NOMO-1 treated with dmso at 0.1 percent for 144 hours (cell line): ENCODE measurements around the gene IQGAP2.

Source experiments
- DNase-seq: peaks from one replicate; lab custom pipeline; 2025; ENCODE audit not compliant: unreplicated experiment; lab: John Stamatoyannopoulos, UW

The IQGAP2 gene

DNA sequence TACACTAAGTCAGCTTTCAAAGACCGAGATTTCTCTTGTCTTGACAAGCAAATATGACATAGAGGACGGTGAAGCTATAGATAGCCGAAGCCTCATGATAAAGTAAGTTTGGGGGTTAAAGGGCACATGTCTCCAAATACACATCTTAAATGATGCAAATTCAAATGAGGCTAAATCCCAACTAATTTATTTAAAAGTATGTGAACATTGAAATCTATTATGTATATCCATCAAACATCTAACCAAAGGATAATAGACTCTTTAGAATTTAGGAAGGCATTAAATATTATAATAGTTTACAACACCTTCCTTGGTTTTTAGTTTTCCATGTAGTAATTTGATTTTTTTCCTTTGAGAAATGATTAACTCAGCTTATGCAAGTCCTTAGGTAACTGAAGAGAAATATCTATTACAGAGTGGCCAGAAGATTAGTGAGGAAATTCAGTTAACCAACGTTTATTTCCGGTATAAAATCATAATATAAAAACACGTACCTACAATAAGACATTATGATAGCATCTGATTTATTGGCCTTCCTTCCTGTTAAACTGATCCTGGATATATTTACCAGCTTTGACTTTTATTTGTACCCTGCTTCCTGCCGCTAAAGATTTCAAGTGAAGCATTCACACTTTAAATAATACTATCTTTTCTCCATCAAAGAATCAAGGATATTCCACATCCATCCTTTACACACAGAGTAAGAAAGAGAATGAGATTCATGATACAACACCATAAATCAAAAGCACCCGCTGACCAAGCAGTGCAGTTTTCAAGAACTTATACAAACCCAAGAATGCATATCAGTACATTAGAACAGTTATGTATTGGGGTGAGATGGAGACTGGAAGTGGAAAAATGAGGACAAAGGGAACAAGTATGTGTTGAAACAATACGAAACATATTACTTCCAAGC, 281.0 kb downstream of the IQGAP2 start:
- DNase-seq, result no peak

DNA sequence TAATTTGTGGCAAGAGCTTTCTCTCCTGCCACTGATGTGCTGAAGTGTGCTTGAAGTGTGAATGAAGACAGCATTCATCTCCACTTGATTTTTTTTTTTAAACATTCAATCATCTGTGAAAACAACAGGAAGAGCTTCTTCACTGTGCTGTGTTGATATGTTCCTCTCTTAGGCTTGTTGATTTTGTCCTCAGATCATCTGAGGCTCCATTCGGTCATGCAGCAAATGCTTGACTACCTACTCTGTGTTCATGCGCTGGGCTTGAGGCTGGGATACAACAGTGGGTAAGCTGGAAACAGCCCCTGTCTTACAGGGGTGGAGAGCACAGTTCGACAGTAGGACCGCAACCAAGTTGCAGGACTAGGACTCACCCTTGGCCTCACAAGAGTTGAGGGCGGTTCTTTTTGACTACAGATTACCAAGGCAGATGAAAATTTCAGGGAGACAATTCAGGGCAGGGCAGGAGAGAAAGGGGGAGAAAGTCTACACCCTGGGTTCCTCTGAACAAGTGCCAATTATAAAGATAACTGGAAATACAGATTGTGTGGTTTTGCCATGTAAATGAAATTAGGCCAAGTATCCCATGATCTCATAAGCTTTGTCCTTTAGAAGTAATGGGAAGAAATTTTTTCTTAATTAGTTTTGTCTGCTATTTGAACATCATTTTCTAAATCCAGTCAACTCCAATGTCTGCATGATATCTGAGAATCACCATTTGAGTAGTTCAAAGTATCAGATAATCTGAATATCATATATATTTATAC, 281.9 kb downstream of the IQGAP2 start:
- DNase-seq, result no peak

DNA sequence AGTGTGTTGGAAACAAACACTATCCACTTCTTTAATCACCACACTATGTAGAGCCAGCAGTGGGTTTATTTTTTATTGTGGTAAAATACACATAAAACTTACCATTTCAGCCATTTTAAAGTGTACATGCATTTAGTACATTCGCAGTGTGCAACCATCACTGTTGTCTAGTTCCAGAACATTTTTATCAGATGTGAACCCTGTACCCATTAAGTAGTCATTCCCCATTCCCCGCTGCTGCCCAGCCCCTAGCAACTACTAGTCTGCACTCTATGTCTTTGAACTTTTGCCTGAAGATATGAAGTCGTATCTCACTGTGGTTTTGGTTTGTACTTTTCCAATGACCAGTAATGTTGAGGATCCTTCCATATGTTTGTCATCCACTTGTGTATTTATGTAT, 282.6 kb downstream of the IQGAP2 start:
- DNase-seq, result no peak

DNA sequence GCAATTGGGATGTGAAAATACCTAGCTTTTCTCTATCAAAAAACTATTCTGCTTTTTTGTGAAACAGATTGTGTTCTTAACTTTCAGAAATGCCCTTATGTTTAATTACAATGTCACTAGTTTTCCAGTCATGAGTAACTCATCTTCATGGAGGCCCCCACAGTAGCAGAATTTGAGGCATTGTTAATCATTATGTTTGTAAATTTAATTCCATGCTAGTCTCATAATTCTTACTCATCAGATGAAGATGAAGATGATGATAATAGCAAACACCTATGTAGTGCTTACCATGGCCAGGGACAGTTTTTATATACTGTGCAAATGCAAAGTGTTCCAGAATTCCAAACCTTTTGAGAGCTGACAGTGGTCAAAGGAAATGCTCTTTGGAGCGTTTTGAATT, 285.1 kb downstream of the IQGAP2 start:
- no peak for DNase-seq

DNA sequence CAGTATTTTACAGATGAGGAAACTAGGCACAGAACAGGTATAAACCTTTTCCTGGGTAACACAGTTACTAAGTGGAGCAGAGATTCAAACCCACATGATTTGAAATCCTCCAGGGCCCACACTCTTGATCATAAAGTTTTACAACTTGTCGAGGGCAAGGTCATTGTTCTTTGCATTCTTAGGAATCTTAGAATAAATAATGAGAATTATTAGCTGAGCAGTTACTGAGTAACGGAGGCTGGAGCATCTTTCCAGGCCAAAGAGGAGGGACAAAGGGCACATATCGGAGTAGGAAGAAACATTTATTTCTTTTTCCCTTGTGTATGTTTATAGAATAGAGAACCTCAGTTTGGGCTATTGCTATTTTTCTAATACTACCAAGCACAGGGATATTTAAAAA, 285.8 kb downstream of the IQGAP2 start:
- no peak for DNase-seq

DNA sequence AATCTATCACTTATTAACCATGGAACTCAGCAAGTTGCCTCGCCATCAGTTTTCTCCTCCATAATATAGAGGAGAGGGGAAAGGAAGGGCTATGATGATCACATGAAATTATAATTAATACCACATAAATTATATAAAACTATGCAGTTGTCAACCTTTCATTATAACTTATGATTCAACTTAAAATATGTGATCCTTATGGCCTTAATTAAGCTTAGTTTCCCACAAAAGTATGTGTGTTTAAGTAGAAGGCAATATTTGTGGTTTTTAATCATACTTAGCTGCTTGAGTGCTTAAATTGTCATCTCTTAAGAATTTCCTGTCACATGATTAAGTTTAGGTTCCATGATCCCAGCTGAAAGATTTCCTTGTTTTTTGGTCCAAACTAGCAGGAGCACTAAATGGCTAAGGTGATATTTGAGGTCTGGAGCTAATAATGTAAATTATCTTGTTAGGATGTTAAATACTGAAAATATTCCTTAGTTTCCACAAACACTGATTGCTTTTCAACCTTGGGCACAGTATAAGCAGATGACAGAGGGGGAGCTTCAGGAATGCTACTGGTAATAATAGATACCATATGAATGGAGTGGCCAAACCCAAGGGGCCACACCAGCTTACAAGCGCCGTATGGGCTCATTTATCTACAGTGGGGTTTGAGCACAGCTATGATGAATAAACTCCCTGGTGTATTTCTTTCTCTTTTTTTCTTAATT, 286.4 kb downstream of the IQGAP2 start:
- DNase-seq, result no peak

DNA sequence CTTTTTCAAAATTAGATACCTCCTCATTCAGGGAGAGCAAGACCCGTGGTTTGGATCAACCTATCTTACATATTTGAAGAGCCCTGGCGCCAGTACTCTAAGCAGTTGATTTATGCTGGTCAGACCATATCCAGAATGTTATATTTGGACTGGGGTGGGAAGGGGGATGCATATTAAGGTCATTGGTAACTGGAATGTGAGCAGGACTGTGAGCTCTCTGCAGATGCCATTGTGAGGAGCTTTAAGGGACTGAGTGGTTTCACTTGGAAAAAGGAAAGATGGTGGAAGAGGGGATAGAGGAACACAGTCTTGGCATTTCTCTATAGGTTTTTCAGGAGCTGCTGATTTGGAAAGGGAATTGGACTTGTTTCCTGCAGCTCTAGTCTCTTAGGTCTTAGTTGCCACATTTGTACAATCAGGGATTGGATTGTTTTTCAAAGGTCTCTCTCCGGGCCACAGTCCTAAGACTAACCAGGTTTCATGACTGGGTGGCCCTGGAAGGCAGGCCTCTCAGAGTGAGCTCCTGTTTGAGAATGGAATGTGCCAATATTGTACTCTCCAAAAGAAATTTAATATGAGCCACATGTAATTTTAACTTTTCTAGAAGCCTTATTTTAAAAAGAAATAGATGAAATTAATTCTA, 287.1 kb downstream of the IQGAP2 start:
- DNase-seq, result no peak

DNA sequence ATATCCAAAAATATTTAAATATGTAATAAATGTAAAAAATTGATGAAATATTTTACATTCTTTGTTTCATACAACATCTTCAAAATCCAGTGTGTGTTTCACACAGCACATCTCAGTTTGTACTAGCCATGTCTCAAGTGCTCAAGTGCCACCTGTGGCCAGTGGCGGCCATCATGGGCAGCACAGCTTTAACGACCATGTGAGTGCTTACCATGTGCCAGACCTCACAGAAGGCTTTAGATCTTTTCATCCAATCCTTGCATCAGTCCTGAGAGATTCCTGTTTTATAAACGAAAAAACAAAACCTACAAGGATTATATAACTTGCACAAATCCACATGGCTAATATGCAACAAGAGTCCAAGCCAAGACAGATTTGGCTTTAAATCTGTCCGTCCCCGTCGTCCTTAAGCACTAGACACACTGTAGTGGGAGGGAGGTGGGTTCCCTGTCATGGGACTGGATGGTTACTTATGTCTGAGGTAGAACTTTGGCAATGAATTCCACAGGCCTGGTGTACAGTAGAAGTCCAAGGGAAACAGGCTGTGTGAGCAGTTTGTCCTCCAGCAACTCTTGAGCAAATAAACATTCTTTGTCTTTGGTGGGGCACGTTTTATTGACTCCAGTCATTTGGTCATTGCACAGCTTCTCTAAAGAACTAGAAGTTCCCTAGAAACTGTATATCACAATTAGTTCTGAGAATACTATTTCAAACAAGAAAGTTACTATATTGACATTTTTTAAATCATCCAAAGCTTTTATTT, 287.8 kb downstream of the IQGAP2 start:
- DNase-seq, result no peak

DNA sequence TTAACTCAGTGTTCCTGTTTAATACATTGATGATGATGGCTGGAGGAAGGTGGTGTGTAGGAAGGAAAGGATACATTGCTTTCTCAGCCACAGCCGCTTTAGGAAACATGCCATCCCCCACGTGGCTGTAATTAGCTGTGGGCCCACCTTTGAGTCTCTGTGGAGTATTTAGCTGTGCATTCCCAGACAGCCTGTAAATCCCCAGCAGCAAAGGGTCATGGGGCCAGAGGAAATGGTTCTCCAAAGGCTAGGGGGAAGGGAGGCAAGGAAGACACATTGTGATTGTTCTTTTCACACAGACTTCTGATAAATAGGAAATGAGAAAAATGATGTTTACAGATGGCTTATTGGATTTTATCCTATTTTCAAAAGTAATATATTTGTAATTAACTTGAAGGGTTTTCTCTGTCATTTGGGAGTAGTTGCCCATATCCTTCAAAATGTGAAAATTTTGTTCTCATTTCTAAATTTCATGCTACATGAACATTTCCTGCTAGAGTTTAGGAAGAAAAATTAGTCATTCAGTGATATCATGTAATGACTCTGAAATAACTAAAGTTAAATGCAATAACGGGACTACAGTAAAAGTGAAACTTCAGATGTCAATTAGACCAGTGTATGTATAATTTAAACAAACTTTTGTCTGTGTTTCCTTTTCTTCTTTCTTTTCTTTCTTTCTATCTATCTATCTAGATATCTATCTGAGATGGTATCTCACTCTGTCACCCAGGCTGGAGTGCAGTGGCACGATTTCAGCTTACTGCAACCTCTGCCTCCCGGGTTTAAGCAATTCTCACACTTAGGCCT, 288.6 kb downstream of the IQGAP2 start:
- DNase-seq, result no peak

DNA sequence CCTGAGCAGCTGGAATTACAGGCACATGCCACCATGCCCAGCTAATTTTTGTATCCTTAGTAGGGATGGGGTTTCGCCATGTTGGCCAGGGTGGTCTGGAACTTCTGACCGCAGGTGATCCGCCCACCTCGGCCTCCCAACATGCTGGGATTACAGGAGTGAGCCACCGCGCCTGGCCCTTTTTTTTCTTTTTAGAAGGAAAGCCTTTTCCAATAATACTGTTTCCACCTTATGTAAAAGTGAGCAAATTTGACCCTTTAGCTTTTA, 289.1 kb downstream of the IQGAP2 start:
- no peak for DNase-seq

DNA sequence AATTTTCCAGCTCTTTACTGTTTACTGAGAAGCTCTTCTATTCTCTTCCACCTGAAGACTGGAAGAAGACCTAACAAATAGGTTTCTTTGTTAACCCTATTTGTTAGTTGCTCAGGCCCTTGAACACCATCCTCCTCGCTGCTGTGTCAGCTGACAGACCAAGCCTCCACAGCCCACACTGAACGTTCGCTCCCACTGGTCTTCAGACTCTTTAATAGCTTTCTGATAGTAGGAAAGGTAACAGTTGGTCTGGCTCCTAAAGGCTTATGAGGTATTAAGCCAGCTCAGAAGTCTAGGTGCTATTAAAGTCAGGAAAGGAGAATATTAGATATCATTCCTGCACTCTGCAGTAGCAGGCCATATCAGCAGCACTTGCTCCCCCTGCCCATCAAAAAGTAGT, 289.6 kb downstream of the IQGAP2 start:
- DNase-seq, result no peak

DNA sequence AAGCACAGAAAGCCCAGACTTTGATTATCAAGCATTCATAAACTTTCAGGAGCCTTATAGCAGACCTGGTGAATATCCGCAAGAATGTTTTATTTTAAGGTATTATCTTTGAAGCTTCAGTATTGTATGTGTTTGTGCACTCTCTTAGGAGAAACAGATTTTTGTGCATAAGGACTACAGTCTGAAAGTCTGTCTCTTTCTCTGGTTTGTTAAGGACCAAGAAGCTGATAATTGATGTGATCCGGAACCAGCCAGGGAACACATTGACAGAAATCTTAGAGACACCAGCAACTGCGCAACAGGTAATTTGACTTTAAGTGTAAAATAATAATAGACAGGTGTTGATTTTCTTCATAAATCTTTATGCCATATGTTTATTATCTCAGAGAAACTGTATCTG, 290.1 kb downstream of the IQGAP2 start:
- DNase-seq, result no peak

DNA sequence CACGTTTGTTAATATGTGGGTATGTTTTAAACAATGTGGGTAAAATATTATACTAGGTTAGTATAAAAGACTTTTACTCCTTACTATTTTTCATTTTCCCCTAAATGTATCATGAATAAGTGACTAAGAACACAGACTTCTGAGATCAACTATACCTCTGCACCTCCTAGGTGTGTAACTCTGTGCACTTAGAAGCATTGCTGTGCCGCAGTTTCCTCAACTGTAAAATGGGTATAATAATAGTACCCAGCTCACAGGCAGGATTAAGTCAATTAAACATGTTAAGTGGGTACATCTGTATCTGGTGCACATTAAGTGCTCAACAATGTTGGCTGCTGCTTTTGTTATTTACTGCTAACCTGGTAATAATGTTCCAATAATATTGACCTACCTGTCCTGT, 291.2 kb downstream of the IQGAP2 start:
- no peak for DNase-seq

DNA sequence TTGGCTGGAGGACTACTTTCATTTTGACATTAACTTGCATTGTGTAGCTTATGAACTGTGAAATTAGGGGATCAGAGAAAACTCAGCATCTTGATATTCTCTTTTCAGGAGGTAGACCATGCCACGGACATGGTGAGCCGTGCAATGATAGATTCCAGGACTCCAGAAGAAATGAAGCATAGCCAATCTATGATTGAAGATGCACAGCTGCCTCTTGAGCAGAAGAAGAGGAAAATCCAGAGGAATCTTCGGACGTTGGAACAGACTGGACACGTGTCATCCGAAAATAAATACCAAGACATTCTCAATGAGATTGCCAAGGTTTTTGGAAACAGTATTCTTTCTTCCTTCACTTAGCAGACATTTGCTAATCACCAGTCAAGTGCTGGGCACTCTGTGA, 292.3 kb downstream of the IQGAP2 start:
- no peak for DNase-seq

DNA sequence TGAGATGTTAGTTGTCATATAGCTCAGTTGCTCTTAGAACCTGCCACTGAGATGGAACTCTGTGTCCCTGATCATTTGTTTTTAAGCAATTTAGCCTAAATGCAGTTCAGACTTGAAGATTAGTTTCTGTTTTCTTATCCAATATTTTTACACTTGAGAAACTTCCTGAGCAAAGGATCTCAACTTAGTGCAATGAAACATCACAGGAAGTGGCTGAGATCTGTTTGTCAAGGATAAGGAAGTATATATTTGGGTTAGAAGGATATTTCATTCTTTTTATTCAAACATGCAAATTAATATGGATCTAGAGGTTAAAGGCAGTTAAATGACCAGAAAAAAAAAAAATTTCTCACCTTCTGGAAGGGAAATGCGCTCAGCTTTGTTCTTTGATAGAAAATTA, 293.2 kb downstream of the IQGAP2 start:
- no peak for DNase-seq

DNA sequence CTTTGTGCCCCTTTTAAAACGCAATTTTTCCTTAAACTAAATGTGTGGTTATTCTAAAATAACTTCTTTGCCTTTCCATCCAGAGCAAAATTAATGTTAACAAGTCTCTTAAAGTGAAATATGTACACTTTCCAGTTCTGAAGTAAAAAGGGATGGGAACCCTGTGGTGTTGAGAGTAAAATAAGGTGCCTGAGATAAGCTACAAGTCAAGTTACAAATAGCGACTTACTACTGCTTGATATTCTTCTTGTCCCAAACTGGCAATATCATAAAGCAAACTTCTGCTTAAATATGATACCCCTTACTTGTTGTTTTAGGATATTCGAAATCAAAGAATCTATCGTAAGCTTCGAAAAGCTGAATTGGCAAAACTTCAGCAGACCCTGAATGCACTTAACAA, 294.6 kb downstream of the IQGAP2 start:
- no peak for DNase-seq

DNA sequence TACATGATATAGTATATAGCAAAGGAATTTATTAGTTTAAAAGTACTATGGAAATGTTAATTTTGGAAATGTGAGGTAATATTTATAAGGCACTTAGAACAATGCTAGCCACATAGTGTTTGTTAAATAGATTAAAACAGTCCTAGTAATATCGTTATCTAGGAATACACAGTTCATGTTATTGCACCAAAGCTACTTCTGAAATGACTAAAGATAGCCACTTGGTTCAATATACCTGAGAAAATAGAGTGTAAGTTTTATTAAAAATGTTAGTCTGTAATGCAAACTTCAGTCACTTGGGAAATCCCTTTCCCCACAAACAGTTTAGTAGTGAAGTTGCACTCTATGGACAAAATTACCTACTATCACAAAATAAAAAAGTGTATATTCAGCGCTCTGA, 297.5 kb downstream of the IQGAP2 start:
- DNase-seq, result no peak

DNA sequence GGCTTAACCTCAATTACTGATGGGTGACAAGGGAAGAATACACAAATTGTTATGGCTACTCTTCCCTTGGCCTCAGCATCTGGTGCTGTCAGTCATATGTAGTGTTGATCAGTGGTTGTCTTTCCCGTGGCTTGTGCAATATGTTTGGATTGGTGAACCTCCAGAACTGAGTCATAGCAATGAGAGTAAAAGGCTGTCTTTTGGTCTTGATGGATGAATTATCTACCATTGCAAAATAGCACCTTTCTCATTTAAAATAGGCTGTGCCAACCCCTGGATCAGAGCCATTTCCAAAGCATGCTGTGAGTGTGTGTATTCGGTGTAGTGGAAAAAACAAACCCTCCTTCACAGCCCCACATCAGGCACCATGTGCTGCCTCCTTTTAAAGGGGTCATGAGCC, 298.2 kb downstream of the IQGAP2 start:
- DNase-seq, result no peak

DNA sequence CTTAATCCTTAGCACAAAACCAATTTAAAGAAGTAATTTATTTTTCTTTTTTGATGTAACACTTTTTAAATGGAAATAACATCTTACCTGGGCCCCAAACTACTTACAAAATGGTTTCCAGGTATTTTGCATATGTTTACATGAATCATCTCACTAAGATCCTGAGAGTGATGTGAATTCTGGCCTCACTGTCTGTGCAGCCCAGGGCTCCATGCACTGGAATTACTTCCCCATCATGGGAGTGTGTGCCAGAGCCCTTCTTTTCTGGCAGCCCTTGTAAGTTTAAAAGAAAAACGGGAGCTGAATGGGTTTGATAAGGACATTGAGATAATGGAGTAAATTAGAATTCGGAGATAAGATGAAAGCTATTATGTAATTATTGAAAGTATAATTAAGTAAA, 300.6 kb downstream of the IQGAP2 start:
- no peak for DNase-seq

DNA sequence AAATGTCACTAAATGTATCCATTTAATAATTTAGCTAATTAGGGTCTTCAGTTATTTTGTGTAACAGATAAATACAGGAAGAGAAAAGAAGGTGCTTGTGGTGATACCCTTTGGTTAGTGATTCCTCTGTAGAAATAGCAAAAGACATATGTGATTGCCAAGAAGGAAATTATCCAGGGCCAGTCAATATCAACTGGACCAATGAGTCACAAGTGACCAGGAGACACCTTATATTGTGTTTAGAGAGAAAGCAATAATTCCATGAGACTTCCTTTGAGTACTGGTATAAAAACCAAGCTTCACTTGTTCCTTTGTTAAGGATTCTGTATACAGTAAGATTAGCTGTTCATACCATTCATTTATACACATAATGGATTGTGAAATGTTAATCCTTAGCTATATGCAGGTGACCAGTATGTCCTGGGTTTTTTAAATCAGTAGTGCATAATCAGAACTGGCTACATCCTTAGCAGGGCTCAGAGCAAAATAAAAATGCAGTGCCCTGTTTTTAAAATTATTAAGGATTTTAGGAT, 301.1 kb downstream of the IQGAP2 start:
- DNase-seq, result no peak
